Neural progenitor cell (in vitro differentiated cells): ENCODE data around the gene C10orf105.

Source experiments
- CTCF ChIP-seq: fragments of 200-600 bp; sonication (generic); IDR thresholded peaks from 2 replicates; pipeline ENCODE4 v1.5.1; 2017; ENCODE audit warnings: antibody characterized with exemption, mild to moderate bottlenecking
- EZH2phosphoT487 ChIP-seq: fragments of 200-600 bp; sonication (generic); IDR thresholded peaks from 2 replicates; pipeline ENCODE4 v1.6.1; 2017; ENCODE audit warnings: antibody characterized with exemption

DNA sequence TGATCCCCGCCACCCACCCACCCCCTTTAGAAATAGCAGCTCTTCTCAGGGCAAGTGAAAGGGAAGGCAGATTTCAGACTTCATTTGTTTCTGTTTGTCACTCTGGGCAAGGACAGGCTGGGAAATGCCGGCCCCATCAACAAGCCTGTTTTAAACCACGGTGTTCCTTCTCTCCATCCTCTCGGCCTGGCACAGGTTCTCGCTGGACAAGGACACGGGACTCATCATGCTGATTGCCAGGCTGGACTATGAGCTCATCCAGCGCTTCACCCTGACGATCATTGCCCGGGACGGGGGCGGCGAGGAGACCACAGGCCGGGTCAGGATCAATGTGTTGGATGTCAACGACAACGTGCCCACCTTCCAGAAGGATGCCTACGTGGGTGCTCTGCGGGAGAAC, 42.3 kb downstream of the C10orf105 start:
- no peak for TF ChIP-seq CTCF
- TF ChIP-seq EZH2phosphoT487: no peak
